Measurements from ENCODE around the gene IL11RA.

The IL11RA gene

DNA sequence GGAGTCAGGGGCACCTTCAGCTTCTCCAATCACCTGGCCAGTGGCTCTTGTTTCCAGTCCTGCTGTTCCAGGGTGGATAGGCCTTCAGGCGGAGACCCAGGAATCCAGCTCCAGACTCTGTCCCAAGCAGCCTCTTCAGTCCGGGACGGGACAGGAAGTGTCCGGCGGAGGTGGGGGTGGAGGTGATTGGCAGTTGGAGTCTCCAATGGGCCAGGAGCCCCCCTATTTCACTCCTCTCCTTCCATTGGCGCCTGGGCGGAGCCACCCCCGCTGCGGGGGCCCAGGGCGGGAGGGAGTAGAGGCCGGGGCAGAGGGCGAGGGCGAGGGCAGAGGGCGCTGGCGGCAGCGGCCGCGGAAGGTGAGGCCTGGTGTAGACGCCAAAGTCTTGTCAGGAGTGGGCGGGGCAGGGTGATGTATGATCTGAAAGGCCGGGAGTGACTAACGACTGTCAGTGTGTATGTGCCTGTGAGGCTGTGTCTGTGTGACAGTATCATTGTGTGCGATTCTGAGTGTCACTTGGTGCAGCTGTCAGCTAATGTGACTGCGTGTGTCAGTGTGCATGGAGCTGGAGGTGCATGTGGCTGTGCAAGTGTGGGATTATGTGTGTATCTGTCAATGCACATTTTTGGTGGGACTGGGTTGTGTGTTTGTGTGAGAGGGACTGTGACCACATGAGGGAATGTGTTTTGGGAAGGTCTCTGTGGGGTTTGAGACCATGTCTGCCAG lies at the start of gene IL11RA:
TSS of gene IL11RA (plus strand) at position 310 of the 726 bp plus-strand sequence. CDS start 3,033 bp downstream, outside the sequence.
- peak; percentile 94 for DNase-seq

DNA sequence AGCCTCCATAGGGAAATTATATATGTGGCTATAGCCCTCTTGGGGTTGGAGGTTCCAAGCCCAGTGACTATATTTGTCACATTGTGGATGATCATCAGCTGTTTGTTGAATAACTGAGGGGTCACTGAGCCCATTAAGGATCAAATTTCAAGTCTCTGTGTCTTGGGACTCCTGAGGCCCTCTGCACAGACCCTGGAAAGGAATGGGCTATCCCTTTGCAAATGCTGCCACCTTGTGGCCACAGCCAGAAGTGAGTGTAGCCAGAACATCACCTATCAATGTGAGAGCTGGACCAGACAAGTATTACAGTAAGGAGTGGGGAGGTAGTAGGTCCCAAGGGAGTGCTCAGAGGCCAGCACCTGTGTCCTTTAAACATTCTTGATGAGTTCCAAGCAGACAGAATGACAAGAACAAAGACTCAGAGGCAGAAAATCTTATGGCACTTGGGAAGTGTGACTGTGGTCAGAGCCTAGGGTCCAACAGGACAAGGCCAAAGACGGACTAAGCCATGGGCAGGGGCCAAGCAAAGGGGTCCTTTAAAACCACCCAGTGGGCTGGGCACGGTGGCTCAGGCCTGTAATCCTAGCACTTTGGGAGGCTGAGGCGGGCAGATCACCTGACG lies 48.3 kb upstream of the IL11RA start:
- DNase-seq, result peak; percentile 85

DNA sequence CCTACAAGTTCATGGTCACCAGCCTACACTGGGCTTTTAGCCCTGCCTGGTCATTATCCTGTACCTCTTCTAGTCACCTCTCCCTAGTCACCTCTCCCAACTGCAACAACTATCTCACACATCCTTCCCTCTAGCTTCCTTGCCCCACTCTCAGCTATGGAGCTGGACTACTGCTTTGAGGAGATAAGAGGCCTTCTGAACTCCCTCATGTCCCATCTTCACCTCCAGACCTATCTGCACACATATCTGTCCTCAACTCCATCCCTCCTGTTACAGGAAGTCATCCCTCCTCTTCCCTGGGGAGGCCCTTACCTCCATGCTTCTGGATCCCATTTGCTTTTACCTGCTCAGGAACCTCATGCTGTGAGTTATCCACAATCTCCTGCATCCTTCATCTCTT lies 45.8 kb upstream of the IL11RA start:
- DNase-seq, result no peak

- DNase-seq, result no peak
Observed at GRCh38 chr9:34606905-34607304, 45.1 kb upstream of the IL11RA start.

DNA sequence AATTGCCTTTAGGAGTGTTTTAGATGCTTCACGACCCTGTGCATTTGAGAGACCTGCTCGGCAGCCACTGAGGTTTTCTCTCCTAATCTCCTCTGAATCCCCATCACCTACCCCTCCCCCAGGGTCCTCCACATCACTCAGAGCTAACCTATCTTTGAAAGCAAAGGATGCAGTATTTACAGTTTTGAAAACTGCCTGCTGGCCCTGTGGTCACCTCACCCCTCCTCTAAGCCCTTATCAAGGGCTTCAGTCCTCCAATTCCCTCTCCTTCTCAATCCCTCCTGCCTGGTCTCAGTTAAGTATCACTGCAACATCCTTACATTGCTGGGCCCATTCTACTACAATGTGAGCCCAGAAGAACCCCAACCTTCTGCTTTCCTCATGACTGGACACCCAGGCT lies 44.7 kb upstream of the IL11RA start:
- no peak for DNase-seq

DNA sequence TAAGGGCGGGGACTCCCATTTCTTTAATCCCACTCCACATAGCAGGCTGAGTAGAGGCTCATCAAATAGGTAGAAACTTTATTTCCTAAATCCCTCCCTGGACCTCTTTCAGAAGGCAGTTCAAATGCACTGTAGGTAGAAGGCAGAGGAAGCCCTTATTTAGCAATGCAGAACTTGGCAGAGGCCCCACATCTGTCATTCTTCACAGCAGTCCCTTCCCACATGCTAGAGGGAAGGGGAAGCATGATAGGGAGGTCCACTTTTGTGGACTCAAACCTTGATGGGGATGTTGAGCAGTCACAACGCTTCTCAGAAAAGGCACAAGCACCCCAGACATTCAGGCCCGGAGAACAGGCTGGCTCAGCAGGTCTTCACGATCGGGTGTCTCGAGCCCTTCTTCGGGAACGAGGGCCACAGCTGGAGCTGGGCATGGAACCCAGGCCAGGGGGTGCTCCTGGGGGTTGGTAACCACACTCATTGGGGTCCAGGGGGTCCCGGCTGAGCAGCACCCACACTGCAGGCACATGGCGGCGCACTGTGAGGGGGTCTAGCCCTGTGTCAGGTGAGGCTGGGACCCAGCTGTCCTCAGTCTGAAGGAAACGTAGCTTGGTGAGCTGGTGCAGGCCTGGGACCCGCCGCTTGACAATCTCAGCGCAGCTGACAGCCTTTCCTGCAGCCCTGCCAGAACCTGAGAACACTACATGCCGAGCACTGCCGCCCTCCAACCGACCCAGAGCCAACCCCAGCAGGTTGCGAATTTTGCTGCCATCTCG lies 41.4 kb upstream of the IL11RA start:
- no peak for DNase-seq

DNA sequence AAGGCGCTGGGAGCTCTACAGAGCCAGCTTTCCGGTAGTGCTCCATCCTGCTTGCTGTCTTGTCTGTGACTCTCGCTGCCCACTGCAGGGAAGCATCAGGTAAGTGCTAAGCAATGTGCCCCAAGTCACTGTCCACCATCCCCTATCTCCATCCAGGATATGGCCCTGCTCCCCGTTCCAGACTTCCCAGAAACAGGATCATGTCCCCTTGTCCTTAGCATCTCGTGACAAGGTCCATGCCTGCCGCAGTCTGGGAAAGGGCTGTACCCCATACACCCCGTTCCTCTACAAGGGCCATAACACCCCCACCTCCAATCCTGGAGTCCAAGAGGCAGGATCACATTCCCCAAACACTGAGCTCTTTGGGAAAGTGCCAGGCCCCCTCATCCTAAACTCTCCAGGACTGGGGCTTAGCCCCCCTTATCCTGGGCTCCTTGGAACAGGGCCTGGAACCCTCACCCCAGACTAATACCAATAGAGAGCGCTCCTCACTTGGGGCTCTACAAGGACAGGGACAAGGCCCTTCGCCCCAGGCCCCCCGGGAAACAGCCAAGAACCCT lies 40.7 kb upstream of the IL11RA start:
- peak; percentile 48 for DNase-seq

- peak; percentile 90 for DNase-seq
Observed at GRCh38 chr9:34611811-34612787, 39.9 kb upstream of the IL11RA start, which contains the start of gene RPP25L. Gene RPP25L, minus strand, starts transcription at chr9:34612097. Its CDS starts 801 bp downstream, at chr9:34611296.

- peak; percentile 86 for DNase-seq
Observed at GRCh38 chr9:34612788-34613390, 39.1 kb upstream of the IL11RA start.

GRCh38 chr9:34615132-34615531 lies 36.9 kb upstream of the IL11RA start:
- no peak for DNase-seq

DNA sequence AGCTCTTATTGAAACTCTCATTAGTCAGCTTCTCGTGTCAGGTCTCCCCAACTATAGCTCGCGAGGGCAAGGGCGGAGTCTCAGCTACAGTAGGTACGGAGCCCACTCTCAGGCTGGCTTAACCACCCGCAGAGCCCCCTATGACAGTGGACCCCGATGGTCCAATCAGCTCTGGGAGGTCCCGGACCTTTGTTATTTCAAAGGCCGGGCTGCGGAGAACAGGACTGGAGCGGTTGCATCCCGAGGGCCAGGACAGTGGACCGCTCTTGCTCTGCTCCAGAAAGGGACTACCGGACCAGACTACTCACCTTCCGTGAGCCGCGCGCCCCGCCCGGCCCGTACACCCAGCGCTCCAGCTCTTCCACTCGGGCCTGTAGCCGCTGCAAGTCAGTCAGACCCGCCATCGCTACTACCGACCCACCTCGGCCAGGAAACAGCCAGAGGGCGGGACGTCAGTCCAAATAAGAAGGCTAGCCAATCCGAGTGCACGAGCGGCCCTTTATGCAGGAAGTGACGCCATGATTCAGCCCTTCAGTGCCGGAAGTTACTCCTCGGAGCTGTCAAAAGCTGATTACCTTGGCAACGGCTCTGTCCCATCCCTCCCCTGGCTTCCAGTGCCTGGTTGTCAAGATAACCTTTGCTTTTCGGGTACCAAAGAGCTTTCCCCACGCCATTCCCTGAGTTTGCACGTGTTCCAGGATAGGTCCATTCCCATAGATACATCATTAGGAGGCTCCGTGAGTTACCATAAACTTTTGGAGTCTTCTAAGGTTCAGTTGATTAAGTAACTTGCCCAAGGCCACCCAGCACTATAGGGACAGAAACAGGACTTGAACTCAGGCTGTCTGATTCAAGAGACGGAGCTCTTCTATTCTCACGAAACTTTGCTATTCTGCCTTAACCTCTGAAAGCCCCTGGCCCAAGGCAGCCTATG lies 31.7 kb upstream of the IL11RA start, which contains the start of gene DCTN3:
TSS of gene DCTN3 (minus strand) at position 435 of the 934 bp plus-strand sequence. CDS start at position 404, 31 bp downstream.
- peak; percentile 96 for DNase-seq

DNA sequence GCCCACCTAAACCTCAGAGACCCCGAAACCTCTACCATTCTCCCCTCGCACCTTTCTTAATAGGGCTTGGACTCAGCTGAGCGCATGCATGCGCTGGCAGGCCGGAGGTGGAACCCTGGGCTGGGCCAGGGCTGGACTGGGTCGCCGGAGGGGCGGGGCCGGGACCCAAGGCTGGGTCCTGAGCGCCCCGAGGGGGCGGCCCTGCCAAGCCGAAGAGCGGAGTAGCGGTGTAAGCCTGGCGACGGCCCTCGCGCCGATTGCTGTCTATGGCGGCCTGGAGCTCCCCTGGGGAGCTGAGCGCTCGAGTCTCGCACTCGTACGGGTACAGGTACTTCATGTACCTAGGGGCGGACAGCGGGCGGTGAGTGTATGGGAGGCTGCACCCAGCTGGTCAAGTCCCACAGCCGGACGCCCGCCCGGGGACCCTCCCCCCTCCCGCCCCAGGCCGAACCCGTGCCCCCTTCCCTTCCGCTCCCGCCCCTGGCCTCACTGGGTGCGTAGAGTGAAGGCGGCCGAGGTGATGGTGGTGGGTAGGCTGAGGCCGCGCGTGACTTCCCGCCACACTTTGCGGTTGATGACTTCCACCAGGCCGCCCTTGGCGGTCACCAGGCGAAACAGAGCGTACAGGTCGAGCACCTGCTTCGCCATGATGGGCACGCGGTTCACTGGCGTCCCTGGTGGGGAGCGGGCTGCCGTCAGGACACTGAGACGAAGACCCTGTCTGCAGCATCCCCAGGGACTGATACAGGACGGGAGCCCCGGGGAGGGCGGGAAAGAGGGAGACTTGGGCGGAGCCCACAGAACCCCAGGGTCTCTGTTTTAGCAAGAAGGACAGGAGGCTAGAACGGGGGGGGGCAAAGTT lies 28.4 kb upstream of the IL11RA start:
- no peak for DNase-seq

DNA sequence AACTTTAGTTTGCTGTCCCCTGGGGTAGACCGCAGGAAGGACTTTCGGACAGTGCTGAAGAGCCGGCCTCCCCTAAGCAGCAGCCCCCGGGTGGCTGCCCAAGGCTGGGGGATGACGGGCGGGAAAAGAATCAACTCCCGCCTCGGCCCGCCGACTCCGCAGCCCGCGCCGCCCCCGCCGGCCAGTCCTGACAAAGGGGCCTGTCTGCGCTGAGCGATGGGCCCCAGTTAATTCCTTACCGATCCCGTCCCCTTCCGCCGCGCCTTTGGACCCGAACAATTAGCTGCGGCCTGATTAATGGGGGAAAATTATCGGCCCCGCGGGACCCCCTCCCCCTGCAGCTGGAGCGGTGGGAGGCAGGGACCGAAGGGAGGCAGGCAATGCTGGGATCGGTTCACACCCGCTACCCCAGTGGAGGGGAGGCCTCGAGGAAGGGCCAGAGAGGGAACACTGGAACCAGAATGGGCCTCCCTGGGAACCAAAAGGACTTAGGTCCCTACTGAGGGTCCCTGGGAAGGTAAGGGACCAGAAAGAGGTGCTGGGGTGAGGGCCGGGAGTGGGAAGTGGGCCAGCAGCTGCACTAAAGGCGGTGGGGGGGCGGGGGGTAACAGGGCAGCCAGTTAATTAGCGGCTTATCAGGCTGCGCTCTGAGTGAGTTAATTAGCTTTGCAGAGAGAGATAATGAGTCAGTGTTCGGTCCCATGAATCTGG lies 27.4 kb upstream of the IL11RA start:
- DNase-seq, result no peak

GRCh38 chr9:34625186-34625486 lies 26.8 kb upstream of the IL11RA start:
- DNase-seq, result no peak

DNA sequence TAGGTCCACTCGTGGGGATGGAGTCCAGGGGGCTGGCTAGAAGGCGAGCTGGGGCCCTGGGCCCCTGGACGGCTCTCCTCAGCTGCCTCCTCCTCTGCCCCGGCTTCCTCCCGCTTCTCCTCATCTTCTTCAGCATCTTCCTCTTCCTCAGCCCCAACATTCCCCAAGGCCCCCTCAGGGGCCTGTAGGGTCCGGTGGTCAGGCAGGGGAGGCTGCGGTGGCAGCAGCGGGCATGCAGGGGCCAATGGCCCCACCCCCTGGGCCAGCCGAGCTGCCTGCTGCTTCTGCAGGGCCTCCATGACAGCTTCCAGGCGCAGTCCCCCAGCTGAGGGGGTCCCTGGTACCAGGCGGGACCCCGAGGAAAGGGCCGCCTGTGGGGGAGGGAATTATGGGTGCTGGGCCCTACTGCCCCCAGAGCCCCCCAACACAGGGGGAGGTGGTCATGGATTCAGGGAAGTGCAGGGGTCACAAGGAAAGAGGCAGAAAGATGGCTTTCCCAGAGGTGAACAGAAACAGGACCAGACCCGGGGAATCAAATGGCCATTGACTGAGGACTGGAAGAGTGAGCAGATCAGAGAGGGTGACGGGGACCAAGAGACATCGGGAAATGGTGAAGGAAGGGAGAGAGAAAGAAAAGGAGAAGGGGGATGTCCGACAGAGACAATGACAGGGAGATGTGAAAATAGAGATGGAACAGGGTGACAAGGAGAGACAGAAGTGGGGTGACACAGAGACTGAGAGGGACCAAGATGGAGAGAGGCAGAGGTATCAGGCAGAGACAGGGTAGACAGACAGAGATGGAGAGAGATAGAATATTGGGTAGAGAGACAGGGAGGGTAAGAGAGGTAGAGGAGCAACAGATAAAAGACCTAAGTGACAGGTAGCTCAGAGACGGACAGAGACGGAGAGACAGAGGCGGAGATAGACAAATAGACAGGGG lies 24.0 kb upstream of the IL11RA start:
- DNase-seq, result no peak

DNA sequence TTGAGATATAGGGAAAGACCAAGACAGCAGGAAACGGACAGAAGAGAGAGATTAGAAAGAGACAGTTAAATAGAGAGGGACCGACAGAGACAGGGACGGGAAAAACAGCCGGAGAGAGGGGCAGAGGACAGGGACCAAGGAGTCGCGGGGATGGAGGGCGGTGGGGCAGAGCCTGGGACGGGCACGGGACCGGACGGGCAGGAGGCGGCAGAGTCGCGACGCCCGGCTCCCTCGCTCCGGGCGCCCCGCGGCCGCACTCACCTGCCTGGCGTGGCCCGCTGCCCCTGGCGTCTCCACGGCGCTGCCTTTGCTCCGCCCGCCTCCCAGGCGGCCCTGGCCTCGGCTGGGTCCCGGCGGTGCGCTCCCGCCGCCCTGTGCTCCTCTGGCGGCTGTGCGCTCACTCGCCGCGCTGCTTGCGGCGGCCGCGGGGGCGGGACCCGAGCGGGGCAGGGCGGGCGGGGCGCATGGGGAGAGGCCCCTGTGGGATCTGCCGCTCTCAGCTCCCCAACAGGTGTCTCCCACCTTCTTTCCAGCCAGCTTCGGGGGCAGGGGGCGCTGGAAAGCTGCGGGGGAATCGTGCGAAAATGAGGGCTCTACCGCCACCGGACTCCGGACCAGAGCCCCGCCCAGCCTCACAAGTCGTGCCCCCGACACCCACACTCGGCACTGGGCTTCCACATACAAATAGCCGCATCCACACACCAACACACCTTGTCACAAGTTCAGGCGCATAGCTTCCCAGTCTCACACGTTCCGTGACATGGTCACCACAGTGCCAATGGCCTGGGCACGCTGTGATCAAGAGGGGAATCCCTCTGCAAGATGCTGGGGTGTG lies 23.1 kb upstream of the IL11RA start, which contains the start of gene ARID3C:
TSS of gene ARID3C (minus strand) at position 411 of the 835 bp plus-strand sequence. CDS start 1,052 bp downstream, outside the sequence.
- no peak for DNase-seq

GRCh38 chr9:34629491-34629808 lies 22.5 kb upstream of the IL11RA start:
- DNase-seq, result no peak

Measured in right hindlimb (tissue), 1 donor.